Body of pancreas (tissue), 4 donors: ENCODE results near the gene SPATS1.

Source experiments
- CTCF ChIP-seq, 7 experiments: fragments of 450-650 bp in 4 of 7; fragments of 200-600 bp in 3 of 7; sonication (generic) in 3 of 7; IDR thresholded peaks; one replicate each; pipeline ENCODE4 v1.5.1; 2016 to 2019; ENCODE audit warnings: antibody characterized with exemption in 7 of 7
- POLR2A ChIP-seq, 3 donors: fragments of 450-650 bp; IDR thresholded peaks; one replicate each; pipeline ENCODE4 v1.6.1; 2016; ENCODE audit warnings: antibody characterized with exemption in 3 of 3, mild to moderate bottlenecking in 2 of 3

- TF ChIP-seq CTCF (IDR thresholded peaks at IDR 0.05) (no peak), POLR2A (IDR thresholded peaks at IDR 0.05) (no peak)
Observed at GRCh38 chr6:44306710-44307109, 35.7 kb upstream of the SPATS1 start.
